ENCODE data around the gene FRMPD4. TPM values are rescaled to one million over a fixed set of nuclear protein-coding genes. Genes with fewer than 3 reads are reported as not detected.

Gene FRMPD4
- total and polyA plus RNA-seq, 10 of the 15 experiments (the other 5 are each of a cell fraction or from before 2014, with no cell fraction given), result not detected

DNA sequence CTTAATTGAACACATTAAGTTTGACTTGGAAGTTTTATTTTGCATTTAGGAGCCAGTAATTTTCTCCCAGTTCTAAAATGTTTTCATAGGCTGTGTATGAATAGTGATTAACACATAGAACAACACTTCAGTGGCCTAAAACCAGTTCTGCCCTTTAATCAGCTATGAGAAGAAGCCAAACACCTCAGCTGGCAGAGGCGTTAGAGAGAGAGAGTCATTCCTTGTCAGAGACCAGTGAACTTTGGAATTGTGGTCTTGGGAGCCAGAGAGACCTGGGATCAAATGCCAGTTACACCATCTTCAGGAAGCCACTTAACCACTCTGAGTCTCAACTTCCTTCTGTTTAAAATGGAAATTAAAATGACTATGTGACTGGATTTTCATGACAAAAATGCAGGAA lies 613.6 kb downstream of the FRMPD4 start:
- H3K4me3 ChIP-seq, result no peak overlapping the region
- intact Hi-C loops (cut with micrococcal nuclease; ENCODE audit: unreplicated experiment), result no loop called here
- ChIA-PET RAD21 (ENCODE audit: unreplicated experiment) (no interaction called here), CTCF (interaction anchor here (1.0 to 1.7 kb wide), 3 partner anchors 10 to 50 kb away, joined by 4 to 6 read pairs (median 4); no protein-coding TSS in a partner anchor), POLR2A (no interaction called here), SMC1A (ENCODE audit: uncharacterized antibody, unreplicated experiment) (interaction anchor here (0.6 to 0.9 kb wide), 2 partner anchors 19 to 1916 kb away, joined by 3 read pairs; no protein-coding TSS in a partner anchor)
- no peaks in the 10 kb centered on the region; a peak in 2 of 4 replicates for H3K27me3 ChIP-seq (replicated peaks in 1 of 2; ENCODE audit: control insufficient read depth in 2 of 2, insufficient read depth in 2 of 2, low read length in 1 of 2)
- no peak overlapping the region for H3K27ac ChIP-seq (ENCODE audit: control insufficient read depth, insufficient read depth)
- no peak overlapping the region for H3K4me2 ChIP-seq (ENCODE audit: control insufficient read depth, insufficient read depth)
- H4K20me1 ChIP-seq (ENCODE audit: control insufficient read depth, insufficient read depth), result no peaks in the 10 kb centered on the region
- no TSS peak for BruUV-seq (replicated peaks)
- ATAC-seq, result no peak
- FAIRE-seq, result no peak
- no peak overlapping the region for H2AFZ ChIP-seq (ENCODE audit: control insufficient read depth, low read depth, low read length)
- WGBS (ENCODE audit: insufficient coverage, insufficient replicate concordance, low lambda C conversion rate, missing lambda C conversion rate), result 8% methylated on average over 1 of the region's 1 CpG
- H3K36me3 ChIP-seq (ENCODE audit: control insufficient read depth in 2 of 2, insufficient read depth in 2 of 2, low read length in 1 of 2), result no peaks in the 10 kb centered on the region
- no peak for TF ChIP-seq ZNF622 (IDR thresholded peaks at IDR 0.05)
- TF ChIP-seq, protein P1, sequence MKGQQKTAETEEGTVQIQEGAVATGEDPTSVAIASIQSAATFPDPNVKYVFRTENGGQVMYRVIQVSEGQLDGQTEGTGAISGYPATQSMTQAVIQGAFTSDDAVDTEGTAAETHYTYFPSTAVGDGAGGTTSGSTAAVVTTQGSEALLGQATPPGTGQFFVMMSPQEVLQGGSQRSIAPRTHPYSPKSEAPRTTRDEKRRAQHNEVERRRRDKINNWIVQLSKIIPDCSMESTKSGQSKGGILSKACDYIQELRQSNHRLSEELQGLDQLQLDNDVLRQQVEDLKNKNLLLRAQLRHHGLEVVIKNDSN (IDR thresholded peaks at IDR 0.05; ENCODE audit: borderline replicate concordance, extremely low read length, insufficient read depth, low read depth, low read length), result no peak
- no peaks in the 10 kb centered on the region for H3K4me1 ChIP-seq (ENCODE audit: control insufficient read depth, insufficient read depth, low read length)
- in situ Hi-C loops (cut with MboI), result no loop called here
- no peaks in the 10 kb centered on the region for H3K79me2 ChIP-seq (ENCODE audit: control insufficient read depth, insufficient read depth, low read length)
- DNase-seq (ENCODE audit: low read depth, low spot score), result no peak
- H3K9me3 ChIP-seq (replicated peaks; ENCODE audit: control insufficient read depth, insufficient read depth, low read length), result no peaks in the 10 kb centered on the region; the same call in 2 of the 3 replicates
- no peak overlapping the region for H3K9ac ChIP-seq (ENCODE audit: control insufficient read depth, insufficient read depth, low read length)

DNA sequence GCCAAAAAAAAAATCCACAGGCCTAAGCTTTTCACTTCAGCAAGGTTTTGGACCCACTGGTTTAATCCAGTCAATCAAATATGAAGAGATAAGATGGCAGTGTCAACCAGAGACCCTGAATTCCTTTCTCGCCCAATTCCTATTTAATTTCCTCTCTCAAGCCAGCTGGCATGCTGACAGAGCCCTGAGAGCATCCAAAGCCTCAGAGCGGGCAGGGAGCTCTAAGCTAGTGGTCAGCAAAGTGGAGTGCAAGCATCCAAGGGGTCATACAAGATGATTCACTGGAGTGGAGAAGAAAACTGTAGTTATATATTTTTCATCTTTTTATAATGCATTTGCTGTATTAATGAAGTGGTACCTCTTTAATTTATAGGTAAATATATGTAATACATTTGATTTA lies 615.1 kb downstream of the FRMPD4 start:
- CTCF ChIA-PET, result interaction anchor here (1.0 to 1.7 kb wide), 3 partner anchors 8 to 18 kb away, joined by 3 to 5 read pairs (median 4); no protein-coding TSS in a partner anchor
- 3% methylated on average over 2 of the region's 2 CpGs for WGBS (ENCODE audit: insufficient coverage, insufficient replicate concordance, low lambda C conversion rate, missing lambda C conversion rate)

More for the DNA sequence above, 615.1 kb downstream of the FRMPD4 start:
- peaks cover 1 to 2% of the 10 kb centered on the region in 2 experiments; a peak in 2 of 4 replicates for H3K27me3 ChIP-seq (replicated peaks in 1 of 2; ENCODE audit: control insufficient read depth in 2 of 2, insufficient read depth in 2 of 2, low read length in 1 of 2)
- no peak overlapping the region for H3K4me3 ChIP-seq
- in situ Hi-C loops (cut with MboI) (no loop called here), intact Hi-C loops (cut with micrococcal nuclease; ENCODE audit: unreplicated experiment) (no loop called here)
- no peaks in the 10 kb centered on the region for H3K36me3 ChIP-seq (ENCODE audit: control insufficient read depth in 2 of 2, insufficient read depth in 2 of 2, low read length in 1 of 2)
- no peaks in the 10 kb centered on the region for H3K4me1 ChIP-seq (ENCODE audit: control insufficient read depth, insufficient read depth, low read length)
- H3K9me3 ChIP-seq (replicated peaks; ENCODE audit: control insufficient read depth, insufficient read depth, low read length), result no peaks in the 10 kb centered on the region; the same call in 2 of the 3 replicates
- POLR2A ChIA-PET, result no interaction called here
- no peak overlapping the region for H3K4me2 ChIP-seq (ENCODE audit: control insufficient read depth, insufficient read depth)
- FAIRE-seq (no peak), DNase-seq (ENCODE audit: low read depth, low spot score) (no peak), ATAC-seq (no peak)
- H2AFZ ChIP-seq (ENCODE audit: control insufficient read depth, low read depth, low read length), result no peak overlapping the region
- TF ChIP-seq DPF2 (IDR thresholded peaks at IDR 0.05) (no peak), ZNF24 (IDR thresholded peaks at IDR 0.05) (no peak), POU2F2 (IDR thresholded peaks at IDR 0.05; ENCODE audit: borderline replicate concordance, low read depth, low read length) (no peak), SUPT20H (IDR thresholded peaks at IDR 0.05; ENCODE audit: borderline replicate concordance, control insufficient read depth, low read depth, low read length) (no peak), CHD4 (IDR thresholded peaks at IDR 0.05) (no peak), RELA (IDR thresholded peaks at IDR 0.05; ENCODE audit: borderline replicate concordance, partially characterized antibody) (no peak), IRF4 (IDR thresholded peaks at IDR 0.05; ENCODE audit: low read depth, low read length) (no peak), KAT2A (conservative IDR thresholded peaks at IDR 0.05; ENCODE audit: control insufficient read depth, low read depth, low read length) (no peak), IKZF1 (conservative IDR thresholded peaks at IDR 0.05) (no peak), NR2C1 (IDR thresholded peaks at IDR 0.05) (no peak)
- no peaks in the 10 kb centered on the region for H3K79me2 ChIP-seq (ENCODE audit: control insufficient read depth, insufficient read depth, low read length)
- H4K20me1 ChIP-seq (ENCODE audit: control insufficient read depth, insufficient read depth), result no peaks in the 10 kb centered on the region
- SMC1A ChIA-PET (ENCODE audit: uncharacterized antibody, unreplicated experiment), result no interaction called here
- RAD21 ChIA-PET (ENCODE audit: unreplicated experiment), result no interaction called here
- no TSS peak for BruUV-seq (replicated peaks)
- no peak overlapping the region for H3K27ac ChIP-seq (ENCODE audit: control insufficient read depth, insufficient read depth)
- no peak overlapping the region for H3K9ac ChIP-seq (ENCODE audit: control insufficient read depth, insufficient read depth, low read length)

All from GM12878 (cell line).